K562 (cell line): ENCODE results near the gene TRIM45. TPM values are rescaled to one million over a fixed set of nuclear protein-coding genes. Genes with fewer than 3 reads are reported as not detected.

Source experiments
- ARID2 ChIP-seq: fragments of 450-650 bp; IDR thresholded peaks from 2 replicates; pipeline ENCODE4 v1.6.1; 2017; ENCODE audit warnings: antibody characterized with exemption, mild to moderate bottlenecking
- BCL6 ChIP-seq: fragments of 250-450 bp; sonication (Bioruptor Pico); IDR thresholded peaks from 2 replicates; pipeline ENCODE4 v1.4.0; 2020
- CHD1 ChIP-seq: fragments of 200-600 bp; sonication (generic); IDR thresholded peaks from one replicate; pipeline ENCODE4 v1.6.1; 2012; ENCODE audit warnings: mild to moderate bottlenecking, moderate library complexity, low read length, inconsistent platforms
- ETV5 ChIP-seq: sonication (generic); formaldehyde crosslinking; IDR thresholded peaks from 2 replicates; pipeline ENCODE4 v1.4.0; 2020; ENCODE audit warnings: low read depth, mild to moderate bottlenecking, missing genetic modification reagents
- FOXA1 ChIP-seq: fragments of 450-650 bp; IDR thresholded peaks from 2 replicates; pipeline ENCODE4 v1.6.1; 2016; ENCODE audit warnings: mild to moderate bottlenecking, borderline replicate concordance
- GATA2 ChIP-seq: sonication (generic); formaldehyde crosslinking; IDR thresholded peaks from 2 replicates; pipeline ENCODE4 v1.4.0; 2020; ENCODE audit warnings: mild to moderate bottlenecking, missing genetic modification reagents
- KAT2B ChIP-seq: IDR thresholded peaks from one replicate; pipeline ENCODE4 v1.6.1; 2012; ENCODE audit warnings: low read depth, mild to moderate bottlenecking, control low read depth, inconsistent platforms, low read length, moderate library complexity
- KDM2B ChIP-seq: fragments of 250-450 bp; sonication (Bioruptor Pico); IDR thresholded peaks from 2 replicates; pipeline ENCODE4 v1.8.0; 2021; ENCODE audit warnings: mild to moderate bottlenecking, moderate library complexity
- KLF10 ChIP-seq: fragments of 250-450 bp; sonication (Bioruptor Pico); IDR thresholded peaks from 2 replicates; pipeline ENCODE4 v1.6.1; 2021; ENCODE audit warnings: matching md5 sums
- NBN ChIP-seq: fragments of 450-650 bp; IDR thresholded peaks from 2 replicates; pipeline ENCODE4 v1.6.1; 2016; ENCODE audit warnings: low read depth, mild to moderate bottlenecking
- PHTF2 ChIP-seq: fragments of 250-450 bp; sonication (Bioruptor Pico); IDR thresholded peaks from 2 replicates; pipeline ENCODE4 v1.5.0; 2021; ENCODE audit warnings: mild to moderate bottlenecking
- POLR2H ChIP-seq: IDR thresholded peaks from 2 replicates; pipeline ENCODE4 v1.6.1; 2016; ENCODE audit warnings: missing genetic modification characterization, low read depth, mild to moderate bottlenecking, control low read depth, missing compliant biosample characterization, moderate library complexity
- PTRF ChIP-seq: fragments of 450-650 bp; IDR thresholded peaks from 2 replicates; pipeline ENCODE4 v1.6.1; 2016; ENCODE audit warnings: mild to moderate bottlenecking, missing genetic modification characterization, missing compliant biosample characterization
- PTTG1 ChIP-seq: fragments of 450-650 bp; IDR thresholded peaks from 2 replicates; pipeline ENCODE4 v1.6.1; 2016; ENCODE audit warnings: low read depth, mild to moderate bottlenecking, missing genetic modification characterization, missing compliant biosample characterization
- RCOR1 ChIP-seq, 2 experiments: IDR thresholded peaks; 2 replicates each; pipeline ENCODE4 v1.6.1; 2012; ENCODE audit warnings: low read depth in 2 of 2, low read length in 2 of 2, borderline replicate concordance in 1 of 2, improper control_type of control experiment in 1 of 2
- SMAD2 ChIP-seq: fragments of 150-350 bp; IDR thresholded peaks from 2 replicates; pipeline ENCODE4 v1.6.1; 2014; ENCODE audit warnings: low read depth, mild to moderate bottlenecking, low read length
- SNRNP70 ChIP-seq: fragments of 200-400 bp; formaldehyde crosslinking; optimal IDR thresholded peaks from 2 replicates; pipeline ENCODE3; 2017; ENCODE audit warnings: low read depth, low read length
- SREBF1 ChIP-seq: fragments of 150-350 bp; IDR thresholded peaks from 2 replicates; pipeline ENCODE4 v1.6.1; 2014; ENCODE audit warnings: antibody characterized with exemption, low read depth, low read length, borderline replicate concordance
- TCFL5 ChIP-seq: fragments of 250-450 bp; sonication (Bioruptor Pico); conservative IDR thresholded peaks from 2 replicates; pipeline ENCODE4 v1.6.1; 2021; ENCODE audit warnings: mild to moderate bottlenecking, moderate library complexity, matching md5 sums
- TRIM28 ChIP-seq: fragments of 450-650 bp; IDR thresholded peaks from 2 replicates; pipeline ENCODE4 v1.6.1; 2017
- ZNF175 ChIP-seq: fragments of 200-800 bp; sonication (Bioruptor generic); IDR thresholded peaks from 2 replicates; pipeline ENCODE4 v1.6.1; 2016; ENCODE audit warnings: low read depth, mild to moderate bottlenecking, missing genetic modification characterization, missing compliant biosample characterization
- ZNF589 ChIP-seq: fragments of 200-800 bp; sonication (Bioruptor generic); IDR thresholded peaks from 2 replicates; pipeline ENCODE4 v1.6.1; 2016; ENCODE audit warnings: low read depth, missing genetic modification characterization, missing compliant biosample characterization
- ZNF75A ChIP-seq: fragments of 450-650 bp; formaldehyde crosslinking; IDR thresholded peaks from 2 replicates; pipeline ENCODE4 v1.4.0; 2020; ENCODE audit warnings: mild to moderate bottlenecking
- polyA plus RNA-seq, 8 experiments: library from polyadenylated mRNA; depleted of rRNA in 4 of 8; stranded (reverse) in 5 of 8; unstranded in 3 of 8; fragments of >200 nt; fragmentation: Nextera tagmentation in 2 of 8; fragmentation: Illumina TruSeq in 1 of 8; extraction: Ambion mirVana in 2 of 8; extraction: Trizol in 1 of 8; gene quantifications; 2 replicates each; pipeline versions ENCODE4 v1.2.1 to v1.2.3, GENCODE V29; 2011 to 2014; ENCODE audit warnings: inconsistent platforms in 1 of 8, missing spikeins in 1 of 8
- total RNA-seq, 7 experiments: library from RNA; depleted of rRNA in 6 of 7; stranded (reverse); fragments of >200 nt in 6 of 7; fragmentation: Illumina TruSeq in 2 of 7; extraction: Trizol in 2 of 7; gene quantifications; 2 replicates each; pipeline versions ENCODE4 v1.2.1 to v1.2.3, GENCODE V29; 2011 to 2021; ENCODE audit warnings: low replicate concordance in 1 of 7
- TF ChIP-seq, protein P1 (sequence below): fragments of 250-450 bp; sonication (Bioruptor Pico); IDR thresholded peaks from 2 replicates; pipeline ENCODE4 v1.4.0; 2020; ENCODE audit warnings: borderline replicate concordance
- TF ChIP-seq, protein P2 (sequence below): fragments of 450-650 bp; IDR thresholded peaks from one replicate; pipeline ENCODE4 v1.6.1; 2018; ENCODE audit warnings: mild to moderate bottlenecking, moderate library complexity; ENCODE audit not compliant: partially characterized antibody
- TF ChIP-seq, protein P3 (sequence below): fragments of 200-800 bp; sonication (Bioruptor generic); IDR thresholded peaks from 2 replicates; pipeline ENCODE4 v1.6.1; 2017; ENCODE audit warnings: missing genetic modification characterization, missing compliant biosample characterization
- TF ChIP-seq, protein P4 (sequence below): sonication (generic); formaldehyde crosslinking; IDR thresholded peaks from 2 replicates; pipeline ENCODE4 v1.8.1; 2022; ENCODE audit warnings: missing genetic modification reagents

Gene TRIM45
- total and polyA plus RNA-seq, 9 of the 15 experiments (the other 6 are each of a cell fraction or from before 2014, with no cell fraction given): 1.9 to 6.2 (median 3.6) TPM

DNA sequence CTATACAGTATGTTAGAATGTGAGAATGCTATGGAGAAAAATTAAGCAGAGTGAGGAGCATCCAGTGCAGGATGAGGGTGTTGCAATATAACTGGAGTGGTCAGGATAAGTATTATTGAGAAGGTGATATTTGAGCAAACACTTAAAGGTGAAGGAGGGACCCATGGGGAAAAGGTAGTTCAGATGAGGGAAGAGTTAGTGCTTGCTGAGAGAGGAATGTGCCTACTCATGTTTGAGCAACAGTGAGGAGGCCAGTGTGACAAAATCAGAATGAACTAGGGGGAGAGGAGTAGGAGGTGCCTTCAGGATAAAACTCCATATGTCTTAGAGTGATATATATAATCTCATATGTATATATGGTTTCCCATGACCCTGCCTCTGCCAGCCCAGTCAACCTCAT is 6.2 kb upstream of the TRIM45 start (continued):
- TF ChIP-seq KAT2B (no peak), KDM2B (CRISPR knock-in tag) (no peak), ZNF175 (CRISPR knock-in tag) (no peak), GATA2 (no peak), SNRNP70 (no peak), RCOR1 (IDR thresholded peaks at IDR 0.05; ENCODE audit: borderline replicate concordance in 1 of 2, low read depth in 2 of 2, low read length in 2 of 2) (peak in 1 of 2 experiments; percentile 55; a peak in 1 of 4 replicates), FOXA1 (no peak), BCL6 (CRISPR knock-in tag) (no peak), ARID2 (no peak), ETV5 (CRISPR knock-in tag) (no peak), CHD1 (no peak), PTTG1 (no peak), SREBF1 (no peak), ZNF75A (CRISPR knock-in tag) (no peak), NBN (no peak), ZNF589 (no peak), PTRF (no peak), TRIM28 (no peak), POLR2H (tag) (no peak), KLF10 (no peak), SMAD2 (no peak), TCFL5 (CRISPR knock-in tag) (no peak), PHTF2 (no peak)
- TF ChIP-seq, protein P1, sequence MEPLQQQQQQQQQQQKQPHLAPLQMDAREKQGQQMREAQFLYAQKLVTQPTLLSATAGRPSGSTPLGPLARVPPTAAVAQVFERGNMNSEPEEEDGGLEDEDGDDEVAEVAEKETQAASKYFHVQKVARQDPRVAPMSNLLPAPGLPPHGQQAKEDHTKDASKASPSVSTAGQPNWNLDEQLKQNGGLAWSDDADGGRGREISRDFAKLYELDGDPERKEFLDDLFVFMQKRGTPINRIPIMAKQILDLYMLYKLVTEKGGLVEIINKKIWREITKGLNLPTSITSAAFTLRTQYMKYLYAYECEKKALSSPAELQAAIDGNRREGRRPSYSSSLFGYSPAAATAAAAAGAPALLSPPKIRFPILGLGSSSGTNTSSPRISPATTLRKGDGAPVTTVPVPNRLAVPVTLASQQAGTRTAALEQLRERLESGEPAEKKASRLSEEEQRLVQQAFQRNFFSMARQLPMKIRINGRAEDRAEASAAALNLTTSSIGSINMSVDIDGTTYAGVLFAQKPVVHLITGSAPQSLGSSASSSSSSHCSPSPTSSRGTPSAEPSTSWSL: no peak
- TF ChIP-seq, protein P2, sequence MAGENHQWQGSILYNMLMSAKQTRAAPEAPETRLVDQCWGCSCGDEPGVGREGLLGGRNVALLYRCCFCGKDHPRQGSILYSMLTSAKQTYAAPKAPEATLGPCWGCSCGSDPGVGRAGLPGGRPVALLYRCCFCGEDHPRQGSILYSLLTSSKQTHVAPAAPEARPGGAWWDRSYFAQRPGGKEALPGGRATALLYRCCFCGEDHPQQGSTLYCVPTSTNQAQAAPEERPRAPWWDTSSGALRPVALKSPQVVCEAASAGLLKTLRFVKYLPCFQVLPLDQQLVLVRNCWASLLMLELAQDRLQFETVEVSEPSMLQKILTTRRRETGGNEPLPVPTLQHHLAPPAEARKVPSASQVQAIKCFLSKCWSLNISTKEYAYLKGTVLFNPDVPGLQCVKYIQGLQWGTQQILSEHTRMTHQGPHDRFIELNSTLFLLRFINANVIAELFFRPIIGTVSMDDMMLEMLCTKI: no peak
- TF ChIP-seq, protein P3, sequence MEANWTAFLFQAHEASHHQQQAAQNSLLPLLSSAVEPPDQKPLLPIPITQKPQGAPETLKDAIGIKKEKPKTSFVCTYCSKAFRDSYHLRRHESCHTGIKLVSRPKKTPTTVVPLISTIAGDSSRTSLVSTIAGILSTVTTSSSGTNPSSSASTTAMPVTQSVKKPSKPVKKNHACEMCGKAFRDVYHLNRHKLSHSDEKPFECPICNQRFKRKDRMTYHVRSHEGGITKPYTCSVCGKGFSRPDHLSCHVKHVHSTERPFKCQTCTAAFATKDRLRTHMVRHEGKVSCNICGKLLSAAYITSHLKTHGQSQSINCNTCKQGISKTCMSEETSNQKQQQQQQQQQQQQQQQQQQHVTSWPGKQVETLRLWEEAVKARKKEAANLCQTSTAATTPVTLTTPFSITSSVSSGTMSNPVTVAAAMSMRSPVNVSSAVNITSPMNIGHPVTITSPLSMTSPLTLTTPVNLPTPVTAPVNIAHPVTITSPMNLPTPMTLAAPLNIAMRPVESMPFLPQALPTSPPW (CRISPR knock-in tag): no peak
- TF ChIP-seq, protein P4, sequence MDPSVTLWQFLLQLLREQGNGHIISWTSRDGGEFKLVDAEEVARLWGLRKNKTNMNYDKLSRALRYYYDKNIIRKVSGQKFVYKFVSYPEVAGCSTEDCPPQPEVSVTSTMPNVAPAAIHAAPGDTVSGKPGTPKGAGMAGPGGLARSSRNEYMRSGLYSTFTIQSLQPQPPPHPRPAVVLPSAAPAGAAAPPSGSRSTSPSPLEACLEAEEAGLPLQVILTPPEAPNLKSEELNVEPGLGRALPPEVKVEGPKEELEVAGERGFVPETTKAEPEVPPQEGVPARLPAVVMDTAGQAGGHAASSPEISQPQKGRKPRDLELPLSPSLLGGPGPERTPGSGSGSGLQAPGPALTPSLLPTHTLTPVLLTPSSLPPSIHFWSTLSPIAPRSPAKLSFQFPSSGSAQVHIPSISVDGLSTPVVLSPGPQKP (CRISPR knock-in tag): no peak
